ENCODE data around the gene HMGN1. TPM values are rescaled to one million over a fixed set of nuclear protein-coding genes. Genes with fewer than 3 reads are reported as not detected.

The HMGN1 gene
- total and polyA plus RNA-seq, 4 donors = 34.6 to 92.3 (median 55.0) TPM

DNA sequence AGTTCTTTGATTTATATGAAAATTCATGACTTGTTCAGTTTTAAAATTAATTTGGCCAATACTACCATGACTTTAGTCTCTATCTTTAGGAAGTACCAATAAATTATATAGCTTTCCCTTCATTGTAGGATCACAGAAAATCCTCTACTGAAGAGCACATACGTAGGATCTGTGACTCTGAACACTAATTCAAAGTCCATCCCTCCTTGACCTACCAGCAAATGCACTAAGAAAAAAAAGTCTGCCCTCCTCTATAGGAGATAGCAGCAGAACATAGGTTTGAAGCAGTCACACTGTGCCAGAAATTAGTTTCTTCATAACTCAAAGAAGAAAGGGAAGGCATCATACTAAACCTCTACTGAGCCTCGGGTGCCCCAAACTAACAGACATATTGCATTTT is 52.0 kb downstream of the HMGN1 start:
- Histone ChIP-seq H3K36me3 (ENCODE audit: control insufficient read depth in 4 of 4, insufficient read depth in 3 of 4, low read depth in 1 of 4, low read length in 3 of 4) (peaks cover 2 to 57% (median 45%) of the 10 kb centered on the region in 4 donors), H3K9ac (ENCODE audit: low read depth in 1 of 2, low read length in 2 of 2) (no peak overlapping the region), H3K4me1 (ENCODE audit: control insufficient read depth in 4 of 4, insufficient read depth in 4 of 4, low read length in 3 of 4) (no peaks in the 10 kb centered on the region), H3K27ac (ENCODE audit: low read depth in 1 of 2, low read length in 2 of 2) (no peak overlapping the region), H3K27me3 (ENCODE audit: control insufficient read depth in 4 of 4, insufficient read depth in 4 of 4, low read length in 3 of 4) (no peaks in the 10 kb centered on the region), H3K9me3 (ENCODE audit: control insufficient read depth in 4 of 4, low read length in 3 of 4) (no peaks in the 10 kb centered on the region), H3K4me3 (ENCODE audit: low read depth in 1 of 3, low read length in 3 of 3) (no peak overlapping the region)
- WGBS = 85% methylated on average over 2 of the region's 2 CpGs
- TF ChIP-seq, protein P1, sequence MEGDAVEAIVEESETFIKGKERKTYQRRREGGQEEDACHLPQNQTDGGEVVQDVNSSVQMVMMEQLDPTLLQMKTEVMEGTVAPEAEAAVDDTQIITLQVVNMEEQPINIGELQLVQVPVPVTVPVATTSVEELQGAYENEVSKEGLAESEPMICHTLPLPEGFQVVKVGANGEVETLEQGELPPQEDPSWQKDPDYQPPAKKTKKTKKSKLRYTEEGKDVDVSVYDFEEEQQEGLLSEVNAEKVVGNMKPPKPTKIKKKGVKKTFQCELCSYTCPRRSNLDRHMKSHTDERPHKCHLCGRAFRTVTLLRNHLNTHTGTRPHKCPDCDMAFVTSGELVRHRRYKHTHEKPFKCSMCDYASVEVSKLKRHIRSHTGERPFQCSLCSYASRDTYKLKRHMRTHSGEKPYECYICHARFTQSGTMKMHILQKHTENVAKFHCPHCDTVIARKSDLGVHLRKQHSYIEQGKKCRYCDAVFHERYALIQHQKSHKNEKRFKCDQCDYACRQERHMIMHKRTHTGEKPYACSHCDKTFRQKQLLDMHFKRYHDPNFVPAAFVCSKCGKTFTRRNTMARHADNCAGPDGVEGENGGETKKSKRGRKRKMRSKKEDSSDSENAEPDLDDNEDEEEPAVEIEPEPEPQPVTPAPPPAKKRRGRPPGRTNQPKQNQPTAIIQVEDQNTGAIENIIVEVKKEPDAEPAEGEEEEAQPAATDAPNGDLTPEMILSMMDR (IDR thresholded peaks at IDR 0.05; ENCODE audit: low read depth, low read length, missing input control) = no peak
- TF ChIP-seq HNF4A (conservative IDR thresholded peaks at IDR 0.05) (peak in 1 of 2 donors; percentile 21), NR2F2 (IDR thresholded peaks at IDR 0.05) (no peak)
- no peak for DNase-seq (ENCODE audit: low spot score)

Small RNA genes within 50 kb of the gene (small RNA-seq; reads per million reads assigned to genes)
- gene RF00019 = not detected

Other genes starting within 250 kb of the HMGN1 start
- gene PSMG1, start 165.6 kb downstream of the HMGN1 start, total RNA-seq = 10 to 100 TPM; 23.9 to 31.5 TPM
- gene PSMG1, start 165.6 kb downstream of the HMGN1 start, polyA plus RNA-seq = 10 to 100 TPM; 29.8 to 32.3 TPM
- 10 to 100 TPM; 25.9 to 56.6 TPM for gene BRWD1, start 35.5 kb downstream of the HMGN1 start, total RNA-seq
- gene BRWD1, start 35.5 kb downstream of the HMGN1 start, polyA plus RNA-seq = 10 to 100 TPM in 1 of 2 donors, 1 to 10 TPM in 1; 5.2 to 15.9 TPM
- 1 to 10 TPM in 1 of 2 donors, under 1 TPM in 1; 0.19 to 1.6 TPM for gene LCA5L, start 96.7 kb upstream of the HMGN1 start, total RNA-seq
- 1 to 10 TPM in 1 of 2 donors, under 1 TPM in 1; 0.82 to 1.2 TPM for gene LCA5L, start 96.7 kb upstream of the HMGN1 start, polyA plus RNA-seq
- gene SH3BGR, start 102.9 kb upstream of the HMGN1 start, total RNA-seq = under 1 TPM; 0.33 to 0.92 TPM
- 1 to 10 TPM; 3.1 to 5.4 TPM for gene SH3BGR, start 102.9 kb upstream of the HMGN1 start, polyA plus RNA-seq

Data from liver (tissue), 10 donors.